NCI-H526 (cell line): ENCODE data around the gene ERICH4.
"Not testable (repeated sequence)": the region's sequence is repeated elsewhere in the genome, so short reads cannot be mapped to it uniquely, and the experiment has no call there.

ENCODE experiments used
- DNase-seq, 2 experiments: peaks; one replicate each; lab custom pipeline; 2025; lab: John Stamatoyannopoulos, UW

The ERICH4 gene

GRCh38 chr19:41478875-41479756 lies 36.2 kb downstream of the ERICH4 start:
- no peak for DNase-seq

- DNase-seq = no peak
These were observed 36.8 kb downstream of the ERICH4 start for GRCh38 chr19:41479757-41480191.

- no peak for DNase-seq
These were observed 37.4 kb downstream of the ERICH4 start for GRCh38 chr19:41480336-41480735.

DNA sequence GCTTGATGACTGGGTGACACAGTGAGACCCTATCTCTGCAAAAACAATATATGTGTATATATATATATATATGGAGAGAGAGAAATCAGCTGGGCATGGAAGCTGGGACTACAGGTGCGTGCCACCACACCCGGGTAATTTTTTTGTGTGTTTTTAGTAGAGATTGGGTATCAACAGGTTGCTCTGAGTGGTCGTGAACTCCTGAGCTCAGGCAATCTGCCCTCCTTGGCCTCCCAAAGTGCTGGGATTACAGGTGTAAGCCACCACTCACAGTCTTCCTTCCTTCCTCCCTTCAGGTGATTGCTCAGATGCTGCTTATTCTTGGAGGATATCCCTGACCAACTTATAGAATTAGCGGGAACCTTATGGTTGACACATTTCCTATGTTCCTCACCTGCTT lies 41.9 kb downstream of the ERICH4 start:
- DNase-seq = no peak

- not testable (repeated sequence) for DNase-seq
These were observed 44.0 kb downstream of the ERICH4 start for GRCh38 chr19:41486953-41487352.

GRCh38 chr19:41492843-41493242 lies 49.9 kb downstream of the ERICH4 start:
- DNase-seq = no peak
